Activated B cell treated with CpG ODN at 0.5 μM for 24 hours (primary cell): ENCODE results near the gene TXNL4A. TPM values are rescaled to one million over a fixed set of nuclear protein-coding genes. Genes with fewer than 3 reads are reported as not detected.

ENCODE experiments used
- ATAC-seq: fragments of 200-7000 bp; cut with Tn5 transposase; one replicate; pipeline ENCODE4 v1.10.0; 2021; ENCODE audit warnings: low read depth, mild to moderate bottlenecking, moderate library complexity
- CTCF ChIA-PET: fragments of 350-600 bp; sonication (Branson Sonifier 250); formaldehyde crosslinking; loops from one replicate; lab custom pipeline; 2021; ENCODE audit warnings: antibody characterized with exemption; lab: Charles Lee
- POLR2A ChIA-PET: fragments of 350-600 bp; sonication (Branson Sonifier 250); formaldehyde crosslinking; loops from one replicate; lab custom pipeline; 2021; ENCODE audit warnings: antibody characterized with exemption; lab: Charles Lee
- DNase-seq: peaks from one replicate; pipeline ENCODE4 v3.0.0; 2022
- H3K27ac Mint-ChIP-seq: one replicate; pipeline ENCODE4 v1.8.0; 2020; ENCODE audit warnings: mixed read lengths
- H3K27me3 Mint-ChIP-seq: one replicate; pipeline ENCODE4 v1.8.0; 2021; ENCODE audit warnings: mixed read lengths
- H3K36me3 Mint-ChIP-seq: one replicate; pipeline ENCODE4 v1.8.0; 2021; ENCODE audit warnings: low read depth, mixed read lengths
- H3K4me1 Mint-ChIP-seq: one replicate; pipeline ENCODE4 v1.8.0; 2021; ENCODE audit warnings: mixed read lengths
- H3K4me3 Mint-ChIP-seq: one replicate; pipeline ENCODE4 v1.8.0; 2020; ENCODE audit warnings: mild to moderate bottlenecking, mixed read lengths
- H3K9me3 Mint-ChIP-seq: one replicate; pipeline ENCODE4 v1.8.0; 2020; ENCODE audit warnings: mixed read lengths
- intact Hi-C: fragments of 100-400 bp; cut with micrococcal nuclease; formaldehyde crosslinking; loops from one replicate; pipeline ENCODE4 v1.15.1; 2024
- total RNA-seq: library from RNA; stranded (reverse); gene quantifications from 2 replicates; pipeline ENCODE4 v1.2.3, GENCODE V29; 2022
- TF ChIP-seq, protein P1 (sequence below): fragments of 200-600 bp; IDR thresholded peaks from one replicate; pipeline ENCODE4 v1.8.0; 2022; ENCODE audit warnings: antibody characterized with exemption, mild to moderate bottlenecking

TXNL4A gene
- total RNA-seq, 1 donor from 2014 or later, result 94.7 TPM

DNA sequence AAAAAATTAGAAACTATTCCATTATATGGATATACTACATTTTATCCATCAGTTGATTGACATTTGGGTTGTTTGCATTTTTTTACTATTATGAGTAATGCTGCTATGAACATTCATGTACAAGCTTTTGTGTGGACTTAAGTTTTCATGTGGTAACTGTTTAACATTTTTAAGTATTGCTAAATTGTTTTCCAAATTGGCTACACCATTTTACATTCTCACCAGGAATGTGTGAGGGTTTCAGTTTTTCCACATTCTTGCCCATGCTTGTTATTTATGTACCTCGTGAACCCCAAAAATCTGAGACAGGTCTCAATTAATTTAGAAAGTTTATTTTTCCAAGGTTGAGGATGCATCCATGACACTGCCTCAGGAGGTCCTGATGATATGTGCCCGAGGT lies 3.1 kb upstream of the TXNL4A start:
- H3K4me3 Mint-ChIP-seq, result no peak overlapping the region
- H3K27ac Mint-ChIP-seq, result no peak overlapping the region
- H3K27me3 Mint-ChIP-seq, result no peaks in the 10 kb centered on the region
- H3K4me1 Mint-ChIP-seq, result peaks cover 17% of the 10 kb centered on the region
- TF ChIP-seq, protein P1, sequence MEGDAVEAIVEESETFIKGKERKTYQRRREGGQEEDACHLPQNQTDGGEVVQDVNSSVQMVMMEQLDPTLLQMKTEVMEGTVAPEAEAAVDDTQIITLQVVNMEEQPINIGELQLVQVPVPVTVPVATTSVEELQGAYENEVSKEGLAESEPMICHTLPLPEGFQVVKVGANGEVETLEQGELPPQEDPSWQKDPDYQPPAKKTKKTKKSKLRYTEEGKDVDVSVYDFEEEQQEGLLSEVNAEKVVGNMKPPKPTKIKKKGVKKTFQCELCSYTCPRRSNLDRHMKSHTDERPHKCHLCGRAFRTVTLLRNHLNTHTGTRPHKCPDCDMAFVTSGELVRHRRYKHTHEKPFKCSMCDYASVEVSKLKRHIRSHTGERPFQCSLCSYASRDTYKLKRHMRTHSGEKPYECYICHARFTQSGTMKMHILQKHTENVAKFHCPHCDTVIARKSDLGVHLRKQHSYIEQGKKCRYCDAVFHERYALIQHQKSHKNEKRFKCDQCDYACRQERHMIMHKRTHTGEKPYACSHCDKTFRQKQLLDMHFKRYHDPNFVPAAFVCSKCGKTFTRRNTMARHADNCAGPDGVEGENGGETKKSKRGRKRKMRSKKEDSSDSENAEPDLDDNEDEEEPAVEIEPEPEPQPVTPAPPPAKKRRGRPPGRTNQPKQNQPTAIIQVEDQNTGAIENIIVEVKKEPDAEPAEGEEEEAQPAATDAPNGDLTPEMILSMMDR, result no peak
- no peaks in the 10 kb centered on the region for H3K9me3 Mint-ChIP-seq
- intact Hi-C loops, result no loop called here
- ChIA-PET CTCF (no interaction called here), POLR2A (no interaction called here)
- ATAC-seq (no peak), DNase-seq (no peak)
- H3K36me3 Mint-ChIP-seq, result peaks cover 6% of the 10 kb centered on the region

DNA sequence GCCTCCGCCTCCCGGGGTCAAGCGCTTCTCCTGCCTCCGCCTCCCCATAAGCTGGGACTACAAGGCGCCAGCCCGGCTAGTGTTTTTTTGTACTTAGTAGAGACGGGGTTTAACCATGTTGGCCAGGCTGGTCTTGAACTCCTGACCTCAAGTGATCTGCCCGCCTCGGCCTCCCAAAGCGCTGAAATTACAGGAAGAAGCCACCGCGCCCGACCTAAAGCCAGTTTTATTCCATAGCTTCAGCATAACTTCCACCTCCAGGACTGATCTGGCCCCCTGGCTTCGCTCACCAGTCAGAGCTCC lies 783 bp upstream of the TXNL4A start:
- Mint-ChIP-seq H3K4me3 (peak overlapping the region; percentile 91), H3K27me3 (no peaks in the 10 kb centered on the region), H3K36me3 (peaks cover 24% of the 10 kb centered on the region), H3K4me1 (peaks cover 29% of the 10 kb centered on the region), H3K27ac (peak overlapping the region; percentile 83), H3K9me3 (no peaks in the 10 kb centered on the region)
- ChIA-PET CTCF (no interaction called here), POLR2A (interaction anchor here (0.7 to 5.1 kb wide), 5 partner anchors 12 to 44 kb away, joined by 3 to 48 read pairs (median 6); partner anchors contain the start of genes HSBP1L1, RBFA and SLC66A2)
- intact Hi-C loops, result loop anchor here (2.0 to 5.0 kb wide), 2 partner anchors 158 to 612 kb away; no protein-coding TSS in a partner anchor
- DNase-seq, result no peak
- TF ChIP-seq, protein P1, result no peak
- ATAC-seq, result no peak

DNA sequence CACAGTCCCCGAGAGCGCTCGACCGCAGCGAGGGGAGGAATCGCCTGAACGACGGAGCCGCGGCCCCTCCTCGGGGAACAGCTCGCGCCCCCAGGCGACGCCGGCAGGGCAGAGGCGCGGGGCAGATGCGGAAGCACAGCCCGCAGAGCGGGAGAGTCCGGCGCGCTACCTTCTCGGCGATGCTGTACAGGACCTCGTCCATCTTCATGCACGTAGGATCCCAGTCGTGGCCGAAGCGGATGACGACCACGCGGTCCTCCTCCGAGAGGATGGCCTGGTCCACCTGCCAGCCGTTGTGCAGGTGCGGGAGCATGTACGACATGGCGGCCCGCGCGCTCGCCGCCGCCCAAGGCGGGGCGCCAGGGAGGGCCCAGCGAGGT lies 302 bp downstream of the TXNL4A start:
- ChIA-PET POLR2A (interaction anchor here (0.6 to 5.1 kb wide), 12 partner anchors 11 to 308 kb away, joined by 3 to 48 read pairs (median 4); partner anchors contain the start of genes ADNP2, HSBP1L1, RBFA and SLC66A2), CTCF (no interaction called here)
- Mint-ChIP-seq H3K9me3 (no peaks in the 10 kb centered on the region), H3K36me3 (peaks cover 32% of the 10 kb centered on the region), H3K27ac (peak overlapping the region; percentile 77), H3K4me3 (peak overlapping the region; percentile 91), H3K4me1 (peaks cover 38% of the 10 kb centered on the region), H3K27me3 (no peaks in the 10 kb centered on the region)
- intact Hi-C loops, result loop anchor here (1.0 to 5.0 kb wide), 10 partner anchors 23 to 611 kb away; partner anchors contain the start of genes ADNP2, CTDP1 and SLC66A2
- TF ChIP-seq, protein P1, result no peak
- DNase-seq (peak; percentile 75), ATAC-seq (peak; percentile 78)

DNA sequence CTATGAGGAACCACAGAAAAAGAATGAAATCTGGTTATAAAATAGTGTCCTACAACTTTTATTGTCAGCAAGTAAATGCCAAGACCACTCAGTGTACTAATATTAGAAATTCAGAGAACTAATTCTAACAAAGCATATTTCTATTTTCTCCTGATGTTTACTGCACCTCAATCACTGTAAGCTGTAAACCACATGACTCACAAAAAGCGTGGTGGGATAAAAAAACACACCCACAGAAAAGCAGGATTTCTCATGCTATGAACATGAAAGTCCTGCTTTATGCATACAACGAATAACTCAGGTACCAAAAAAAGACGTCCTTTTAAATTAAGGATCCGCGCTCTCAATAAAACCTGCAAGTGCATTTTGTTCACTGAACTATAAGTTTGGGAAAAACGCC lies 797 bp downstream of the TXNL4A start:
- Mint-ChIP-seq H3K4me1 (peaks cover 40% of the 10 kb centered on the region), H3K36me3 (peaks cover 34% of the 10 kb centered on the region), H3K4me3 (peak overlapping the region; percentile 91), H3K9me3 (no peaks in the 10 kb centered on the region), H3K27me3 (no peaks in the 10 kb centered on the region), H3K27ac (peak overlapping the region; percentile 77)
- intact Hi-C loops, result loop anchor here (5.0 kb wide), 1 partner anchor 610 kb away; no protein-coding TSS in a partner anchor
- POLR2A ChIA-PET, result interaction anchor here (0.6 to 5.1 kb wide), 12 partner anchors 10 to 307 kb away, joined by 3 to 48 read pairs (median 4); partner anchors contain the start of genes ADNP2, HSBP1L1, RBFA and SLC66A2
- CTCF ChIA-PET, result no interaction called here
- TF ChIP-seq, protein P1, result no peak
- DNase-seq (no peak), ATAC-seq (no peak)

DNA sequence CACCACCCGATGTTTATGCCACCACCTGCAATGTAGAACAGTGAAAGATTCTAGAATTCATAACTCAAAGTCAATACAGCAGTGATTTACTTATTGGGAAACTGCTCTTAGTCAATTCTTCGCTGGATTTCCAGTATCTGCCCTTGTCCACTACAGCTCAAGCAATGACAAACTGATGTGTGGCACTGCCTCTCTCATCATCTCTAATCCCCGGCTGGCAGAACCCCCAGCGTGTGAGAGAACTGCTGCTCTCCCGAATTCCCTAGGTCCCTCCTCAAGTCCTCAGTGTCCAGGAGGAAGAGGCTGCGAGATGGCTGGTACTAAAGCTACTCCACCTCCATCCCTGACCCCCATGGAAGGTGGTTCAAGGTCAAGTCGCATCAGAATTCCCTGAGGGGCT lies 1.6 kb downstream of the TXNL4A start:
- POLR2A ChIA-PET, result interaction anchor here (1.3 to 5.1 kb wide), 3 partner anchors 36 to 306 kb away, joined by 4 to 48 read pairs (median 20); partner anchors contain the start of genes RBFA and SLC66A2
- ATAC-seq (no peak), DNase-seq (no peak)
- intact Hi-C loops, result loop anchor here (5.0 kb wide), 1 partner anchor 609 kb away; no protein-coding TSS in a partner anchor
- H3K4me3 Mint-ChIP-seq, result peak overlapping the region; percentile 91
- no peaks in the 10 kb centered on the region for H3K27me3 Mint-ChIP-seq
- TF ChIP-seq, protein P1, result no peak
- CTCF ChIA-PET, result no interaction called here
- H3K9me3 Mint-ChIP-seq, result no peaks in the 10 kb centered on the region
- H3K27ac Mint-ChIP-seq, result peak overlapping the region; percentile 77
- H3K4me1 Mint-ChIP-seq, result peaks cover 45% of the 10 kb centered on the region
- H3K36me3 Mint-ChIP-seq, result peaks cover 39% of the 10 kb centered on the region
